IPS-NIHi7 (cell line): ENCODE measurements around the gene SGCE.

Source experiments
- DNase-seq: peaks from one replicate; pipeline ENCODE4 v3.0.0; 2012; ENCODE audit warnings: mixed read lengths; ENCODE audit errors: extremely low spot score

The SGCE gene

DNA sequence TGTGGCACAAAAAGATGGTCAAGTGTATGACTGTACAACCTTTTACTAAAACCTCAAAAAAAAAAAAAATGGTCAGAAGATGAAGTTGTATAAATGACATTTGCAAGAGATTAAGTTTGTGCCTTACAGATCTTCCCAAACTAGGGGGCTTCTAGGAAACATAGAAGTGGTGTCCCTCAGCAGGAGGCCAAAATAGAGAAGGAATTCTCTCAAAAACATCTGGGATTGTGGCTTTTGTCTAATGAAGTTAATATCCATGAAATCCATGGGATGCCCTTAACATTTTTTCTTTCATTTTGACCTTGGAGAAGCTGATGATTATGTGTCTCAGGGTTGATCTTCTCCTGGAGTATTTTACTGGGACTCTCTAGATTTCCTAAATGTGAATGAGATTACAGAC, 84.1 kb downstream of the SGCE start:
- no peak for DNase-seq

DNA sequence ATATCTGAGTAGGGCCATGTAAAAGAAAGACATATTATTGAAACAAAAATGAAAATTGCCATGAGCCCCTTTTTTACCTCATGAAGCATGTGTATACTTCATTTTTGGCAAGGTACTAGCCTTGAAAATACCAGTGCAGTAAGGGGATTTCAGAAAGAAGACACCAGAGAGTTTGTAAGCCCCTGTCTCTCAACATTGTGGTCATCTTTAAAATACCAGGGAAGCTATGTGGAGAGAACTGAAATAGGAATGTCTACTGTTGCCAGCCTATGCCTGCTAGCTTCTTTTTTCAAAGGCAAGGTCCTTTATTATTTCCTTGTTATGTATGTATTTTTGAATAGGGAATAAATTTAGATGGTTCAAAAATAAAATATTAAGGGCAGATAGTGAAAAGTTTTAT, 88.5 kb downstream of the SGCE start:
- no peak for DNase-seq

DNA sequence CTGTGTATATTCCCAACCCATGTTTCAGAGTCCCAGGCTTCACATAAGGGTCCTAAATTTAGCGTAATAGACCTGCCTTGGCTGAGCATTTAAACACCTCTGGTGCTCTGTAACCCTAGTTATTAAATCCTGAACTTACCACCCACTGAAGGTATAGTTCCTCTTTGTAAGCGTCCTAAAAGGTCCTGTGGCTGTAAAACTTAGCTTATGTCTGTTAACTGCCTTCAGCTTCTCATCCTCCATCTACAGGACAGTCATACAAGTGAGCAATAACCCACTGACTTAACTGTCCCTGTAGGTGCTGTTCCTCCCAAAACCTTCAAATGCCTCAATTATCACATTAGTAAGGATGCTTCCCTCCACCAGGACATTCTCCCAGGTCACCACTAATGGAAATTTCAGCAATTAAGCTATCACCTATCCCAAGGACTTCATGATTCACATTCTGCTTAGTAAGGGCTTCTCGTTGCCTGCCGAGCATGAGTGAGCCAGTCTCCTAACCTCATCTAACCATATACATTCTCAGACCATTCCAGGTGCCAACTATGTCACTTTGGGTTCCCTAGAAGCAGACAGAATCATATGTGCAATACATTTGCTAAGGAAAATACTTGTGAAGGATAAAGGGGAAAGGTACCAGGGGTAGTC, 90.6 kb downstream of the SGCE start:
- no peak for DNase-seq

DNA sequence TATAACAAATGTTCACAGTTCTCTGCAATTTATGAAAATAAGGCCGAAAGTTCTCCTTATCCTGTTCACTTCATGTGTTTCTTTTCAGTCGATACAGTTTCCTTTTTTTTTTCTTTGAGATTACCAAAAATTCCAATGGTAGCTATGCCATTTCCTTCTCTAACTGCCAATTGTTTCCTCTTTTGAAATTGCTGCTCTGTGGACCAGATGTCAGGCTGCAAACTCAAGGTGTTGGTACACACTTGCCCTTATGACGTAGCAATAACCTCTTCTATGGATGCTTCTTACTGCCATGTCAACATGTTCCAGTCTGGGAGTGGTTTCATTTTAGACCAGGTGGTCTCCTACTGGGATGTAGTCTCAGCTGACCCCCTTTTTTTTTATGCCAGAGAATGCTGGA, 93.4 kb downstream of the SGCE start:
- DNase-seq, result no peak

GRCh38 chr7:94561841-94562514, 94.0 kb downstream of the SGCE start:
- no peak for DNase-seq

DNA sequence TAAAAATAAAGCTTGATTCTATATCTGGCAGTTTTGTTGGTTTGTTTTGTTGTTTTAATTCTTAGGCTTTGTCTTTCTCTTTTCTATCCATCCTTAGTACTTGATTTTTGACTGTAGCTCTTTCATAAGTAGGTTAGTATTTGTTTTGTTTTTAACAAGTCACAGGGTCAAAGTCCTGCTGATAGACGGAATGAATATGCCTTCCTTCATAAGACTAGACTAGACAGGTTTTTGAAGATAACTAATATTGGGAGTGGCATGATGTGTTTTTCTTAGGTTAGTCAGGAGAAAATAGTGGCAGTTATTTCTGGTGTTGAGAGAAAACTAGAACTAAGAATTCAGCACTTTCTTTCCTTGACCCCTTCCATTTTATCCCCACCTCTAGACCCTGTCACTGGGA, 96.0 kb downstream of the SGCE start:
- no peak for DNase-seq

GRCh38 chr7:94557215-94557614, 98.7 kb downstream of the SGCE start:
- no peak for DNase-seq

- no peak for DNase-seq
These were observed 99.9 kb downstream of the SGCE start for GRCh38 chr7:94556028-94556427.

DNA sequence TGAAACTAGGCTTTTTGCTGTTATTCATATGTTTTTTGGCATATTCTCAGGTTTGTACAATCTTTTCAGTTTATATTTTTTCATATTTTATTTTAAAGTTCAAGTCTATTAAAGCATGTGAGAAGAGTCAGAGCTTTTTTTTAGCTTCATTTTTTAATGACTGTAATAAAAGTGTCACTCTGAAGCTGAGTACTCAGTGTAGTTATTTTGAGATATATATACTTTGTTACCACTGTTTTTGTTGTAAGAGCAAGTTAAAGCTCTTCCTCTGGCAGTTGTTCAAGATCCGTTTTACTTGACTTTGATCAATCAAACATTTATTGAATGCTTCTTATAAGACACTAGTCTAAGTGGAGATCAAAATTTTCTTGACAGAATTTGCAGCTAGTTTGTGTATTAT, 108.8 kb downstream of the SGCE start:
- no peak for DNase-seq

GRCh38 chr7:94540428-94540827, 115.5 kb downstream of the SGCE start:
- no peak for DNase-seq
